Neural cell (in vitro differentiated cells): ENCODE measurements around the gene SDSL. TPM values are rescaled to one million over a fixed set of nuclear protein-coding genes. Genes with fewer than 3 reads are reported as not detected.

Experiments used
- H2AFZ ChIP-seq: fragments of 200-600, 300-800 bp; sonication (generic), shearing (Covaris generic); 2 replicates; pipeline ENCODE4 v1.6.0; 2014; ENCODE audit warnings: low read depth, mild to moderate bottlenecking, antibody characterized with exemption, low read length, moderate library complexity
- H3F3A ChIP-seq: fragments of 200-600 bp; shearing (Covaris generic); 2 replicates; pipeline ENCODE4 v1.6.1; 2016; ENCODE audit warnings: mild to moderate bottlenecking, moderate library complexity, mixed read lengths, antibody characterized with exemption, low read length; ENCODE audit not compliant: insufficient read depth, poor library complexity, severe bottlenecking
- H3K27ac ChIP-seq: fragments of 200-600, 300-800 bp; sonication (generic), shearing (Covaris generic); 2 replicates; pipeline ENCODE4 v1.5.1; 2014; ENCODE audit warnings: mild to moderate bottlenecking, low read length, moderate library complexity
- H3K27me3 ChIP-seq: fragments of 300-800, 200-600 bp; sonication (generic), shearing (Covaris generic); 2 replicates; pipeline ENCODE4 v1.6.0; 2014; ENCODE audit warnings: mild to moderate bottlenecking, low read depth, low read length, moderate library complexity; ENCODE audit not compliant: insufficient read depth
- H3K36me3 ChIP-seq: fragments of 300-800, 200-600 bp; sonication (generic), shearing (Covaris generic); 2 replicates; pipeline ENCODE4 v1.5.1; 2014; ENCODE audit warnings: mild to moderate bottlenecking, antibody characterized with exemption, low read length, moderate library complexity; ENCODE audit not compliant: insufficient read depth
- H3K4me2 ChIP-seq: fragments of 300-800, 200-600 bp; sonication (generic), shearing (Covaris generic); 2 replicates; pipeline ENCODE4 v1.6.0; 2014; ENCODE audit warnings: mild to moderate bottlenecking, low read length
- H3K4me3 ChIP-seq: fragments of 300-800, 200-600 bp; sonication (generic), shearing (Covaris generic); 2 replicates; pipeline ENCODE4 v1.5.1; 2014; ENCODE audit warnings: mild to moderate bottlenecking, low read length, moderate library complexity
- H3K79me2 ChIP-seq: fragments of 200-600 bp; shearing (Covaris generic); replicated peaks from 2 replicates; pipeline ENCODE4 v1.6.0; 2014; ENCODE audit warnings: mild to moderate bottlenecking, low read length, moderate library complexity; ENCODE audit not compliant: insufficient read depth
- H3K9ac ChIP-seq: fragments of 300-800, 200-600 bp; sonication (generic), shearing (Covaris generic); 2 replicates; pipeline ENCODE4 v1.6.1; 2016; ENCODE audit warnings: mild to moderate bottlenecking, low read length, mixed read lengths
- H3K9me2 ChIP-seq: fragments of 200-600 bp; shearing (Covaris generic); 2 replicates; pipeline ENCODE4 v1.6.1; 2016; ENCODE audit warnings: mild to moderate bottlenecking, low read length, mixed read lengths; ENCODE audit not compliant: insufficient read depth
- H3K9me3 ChIP-seq: fragments of 200-600, 300-800 bp; sonication (generic), shearing (Covaris generic); 2 replicates; pipeline ENCODE4 v1.6.1; 2016; ENCODE audit warnings: mild to moderate bottlenecking, mixed run types, low read length, moderate library complexity, mixed read lengths
- H4K20me1 ChIP-seq: fragments of 200-600 bp; shearing (Covaris generic); 2 replicates; pipeline ENCODE4 v1.6.1; 2016; ENCODE audit warnings: mild to moderate bottlenecking, mixed run types; ENCODE audit not compliant: insufficient read depth
- EP300 ChIP-seq: fragments of 450-650 bp; conservative IDR thresholded peaks from 2 replicates; pipeline ENCODE4 v1.6.1; 2014; ENCODE audit warnings: antibody characterized with exemption, mild to moderate bottlenecking, moderate library complexity; ENCODE audit not compliant: poor library complexity, severe bottlenecking
- EZH2 ChIP-seq: fragments of 200-600, 300-800 bp; shearing (Covaris generic), sonication (generic); IDR thresholded peaks from 2 replicates; pipeline ENCODE4 v1.6.1; 2014; ENCODE audit warnings: antibody characterized with exemption, low read length, borderline replicate concordance, mild to moderate bottlenecking; ENCODE audit not compliant: insufficient read depth, poor library complexity, severe bottlenecking
- POLR2AphosphoS5 ChIP-seq: IDR thresholded peaks from 2 replicates; pipeline ENCODE4 v1.6.1; 2012
- polyA plus RNA-seq: library from polyadenylated mRNA; depleted of rRNA; stranded (reverse); fragments of >200 nt; gene quantifications from 2 replicates; pipeline ENCODE4 v1.2.3, GENCODE V29; 2014
- TF ChIP-seq, protein P1 (sequence below): fragments of 450-650 bp; IDR thresholded peaks from 2 replicates; pipeline ENCODE4 v1.5.1; 2014; ENCODE audit warnings: antibody characterized with exemption, mild to moderate bottlenecking, moderate library complexity; ENCODE audit not compliant: poor library complexity, severe bottlenecking
- TF ChIP-seq, protein P2 (sequence below): IDR thresholded peaks from 2 replicates; pipeline ENCODE4 v1.6.1; 2012; ENCODE audit warnings: borderline replicate concordance

SDSL gene
- polyA plus RNA-seq, 1 donor from 2014 or later, result 2.7 TPM

DNA sequence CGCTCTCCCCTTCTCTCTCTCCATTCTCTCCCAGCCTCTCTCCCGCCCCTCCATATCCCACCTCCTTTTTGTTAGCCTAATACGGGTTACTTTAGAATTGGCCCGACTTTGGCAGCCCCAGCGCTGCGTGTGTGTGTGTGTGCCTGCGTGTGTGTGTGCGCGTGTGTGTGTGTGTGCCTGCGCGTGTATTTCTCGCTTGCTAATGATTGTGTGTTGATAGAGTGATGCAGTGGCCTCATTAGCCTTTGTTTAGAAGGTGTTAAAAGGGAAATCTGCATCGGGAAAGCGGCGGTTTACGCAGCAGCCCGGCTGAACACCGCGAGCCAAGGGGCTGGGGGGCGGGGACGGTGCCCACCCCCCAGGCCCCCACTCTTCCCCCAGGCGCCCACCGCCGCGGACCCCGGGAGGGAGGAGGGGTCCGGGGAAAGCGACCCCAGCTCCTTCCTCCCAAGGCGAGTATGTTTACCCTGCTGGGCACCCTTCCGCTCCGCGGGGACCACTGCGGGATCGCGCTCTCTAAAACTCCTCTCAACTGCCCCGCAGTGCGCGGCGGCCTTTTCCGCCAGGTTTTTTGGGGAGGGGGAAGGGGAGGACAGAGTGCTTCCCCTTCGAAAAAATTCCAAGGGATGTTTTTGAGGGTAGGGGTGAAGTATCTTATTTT lies 56.3 kb downstream of the SDSL start:
- Histone ChIP-seq H2AFZ (no peak overlapping the region), H3K27me3 (peaks cover 96% of the 10 kb centered on the region), H3K4me2 (no peak overlapping the region), H4K20me1 (no peaks in the 10 kb centered on the region), H3K9me2 (no peaks in the 10 kb centered on the region), H3K9ac (peak overlapping the region; percentile 28), H3K27ac (no peak overlapping the region), H3K36me3 (no peaks in the 10 kb centered on the region), H3F3A (no peaks in the 10 kb centered on the region), H3K9me3 (no peaks in the 10 kb centered on the region), H3K79me2 (no peaks in the 10 kb centered on the region), H3K4me3 (peak overlapping the region; percentile 20)
- TF ChIP-seq EP300 (no peak), EZH2 (peak; percentile 52), POLR2AphosphoS5 (peak; percentile 10)
- TF ChIP-seq, protein P1, sequence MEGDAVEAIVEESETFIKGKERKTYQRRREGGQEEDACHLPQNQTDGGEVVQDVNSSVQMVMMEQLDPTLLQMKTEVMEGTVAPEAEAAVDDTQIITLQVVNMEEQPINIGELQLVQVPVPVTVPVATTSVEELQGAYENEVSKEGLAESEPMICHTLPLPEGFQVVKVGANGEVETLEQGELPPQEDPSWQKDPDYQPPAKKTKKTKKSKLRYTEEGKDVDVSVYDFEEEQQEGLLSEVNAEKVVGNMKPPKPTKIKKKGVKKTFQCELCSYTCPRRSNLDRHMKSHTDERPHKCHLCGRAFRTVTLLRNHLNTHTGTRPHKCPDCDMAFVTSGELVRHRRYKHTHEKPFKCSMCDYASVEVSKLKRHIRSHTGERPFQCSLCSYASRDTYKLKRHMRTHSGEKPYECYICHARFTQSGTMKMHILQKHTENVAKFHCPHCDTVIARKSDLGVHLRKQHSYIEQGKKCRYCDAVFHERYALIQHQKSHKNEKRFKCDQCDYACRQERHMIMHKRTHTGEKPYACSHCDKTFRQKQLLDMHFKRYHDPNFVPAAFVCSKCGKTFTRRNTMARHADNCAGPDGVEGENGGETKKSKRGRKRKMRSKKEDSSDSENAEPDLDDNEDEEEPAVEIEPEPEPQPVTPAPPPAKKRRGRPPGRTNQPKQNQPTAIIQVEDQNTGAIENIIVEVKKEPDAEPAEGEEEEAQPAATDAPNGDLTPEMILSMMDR, result no peak

DNA sequence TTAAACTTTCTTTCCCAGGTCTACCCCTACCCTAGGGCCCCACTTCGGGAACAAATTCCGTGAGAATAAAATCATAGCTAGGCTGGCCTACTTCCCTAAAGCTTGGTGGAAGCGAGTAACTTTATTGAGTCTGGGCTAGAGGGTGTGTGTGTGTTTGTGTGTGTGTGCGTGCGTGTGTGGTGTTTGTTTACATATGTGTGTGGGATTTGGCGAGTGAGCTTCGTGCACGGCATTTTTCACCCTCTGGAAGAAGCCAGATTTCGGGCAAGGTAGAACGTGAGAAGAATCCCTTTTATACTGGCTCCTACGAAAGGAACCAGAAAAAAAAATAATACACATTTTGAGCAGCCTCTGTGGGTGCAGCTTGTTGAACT lies 57.0 kb downstream of the SDSL start:
- no peaks in the 10 kb centered on the region for H3F3A ChIP-seq
- peak overlapping the region; percentile 28 for H3K9ac ChIP-seq
- H3K9me2 ChIP-seq, result no peaks in the 10 kb centered on the region
- TF ChIP-seq, protein P1, result no peak
- peak; percentile 11 for TF ChIP-seq POLR2AphosphoS5
- no peaks in the 10 kb centered on the region for H3K36me3 ChIP-seq
- H3K9me3 ChIP-seq, result no peaks in the 10 kb centered on the region
- no peaks in the 10 kb centered on the region for H3K79me2 ChIP-seq
- H3K27ac ChIP-seq, result no peak overlapping the region
- peaks cover 96% of the 10 kb centered on the region for H3K27me3 ChIP-seq
- no peak overlapping the region for H3K4me2 ChIP-seq
- H4K20me1 ChIP-seq, result no peaks in the 10 kb centered on the region
- H2AFZ ChIP-seq, result no peak overlapping the region
- peak overlapping the region; percentile 20 for H3K4me3 ChIP-seq

DNA sequence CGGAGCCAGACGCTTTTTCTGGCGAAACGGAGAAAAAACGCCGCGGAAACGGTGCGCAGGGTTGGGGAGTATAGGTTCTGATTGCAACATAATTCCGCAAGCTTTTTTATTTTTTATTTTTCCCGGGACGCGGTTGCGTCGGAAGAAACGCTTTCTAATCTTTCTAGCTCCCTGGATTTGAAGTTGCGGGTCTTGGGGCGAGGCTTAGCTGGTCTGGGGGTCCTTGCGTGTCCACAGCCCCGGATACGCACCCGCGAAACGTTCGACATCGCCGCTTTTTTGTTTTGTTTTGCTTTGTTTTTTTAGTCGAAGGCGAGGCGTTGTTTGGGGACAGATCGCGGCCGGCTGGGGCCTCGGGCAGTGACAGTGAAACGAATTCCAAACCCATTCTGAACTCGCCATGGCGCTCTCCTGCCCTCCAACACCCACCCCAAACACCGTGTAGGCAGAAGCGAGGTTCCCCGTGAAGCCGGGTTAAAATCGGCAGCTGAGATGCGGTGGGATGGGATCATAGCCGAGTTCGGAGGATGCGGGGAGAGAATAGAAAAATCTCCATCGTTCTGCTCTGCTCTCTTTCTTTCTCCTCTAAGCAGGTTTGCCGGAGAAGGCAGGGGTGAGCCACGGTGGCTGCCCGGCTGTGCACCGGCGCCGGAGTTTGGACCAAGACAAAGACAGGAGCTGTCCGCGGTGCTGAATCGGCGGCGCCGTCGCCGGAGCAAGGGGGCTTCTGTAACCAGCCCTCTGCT lies 57.6 kb downstream of the SDSL start:
- peak overlapping the region; percentile 10 for H3K4me3 ChIP-seq
- peak overlapping the region; percentile 28 for H3K9ac ChIP-seq
- no peaks in the 10 kb centered on the region for H3K36me3 ChIP-seq
- no peak overlapping the region for H3K4me2 ChIP-seq
- H3K27me3 ChIP-seq, result peaks cover 96% of the 10 kb centered on the region
- H3K9me3 ChIP-seq, result no peaks in the 10 kb centered on the region
- H3F3A ChIP-seq, result no peaks in the 10 kb centered on the region
- no peaks in the 10 kb centered on the region for H3K9me2 ChIP-seq
- peak overlapping the region; percentile 5 for H3K27ac ChIP-seq
- H2AFZ ChIP-seq, result no peak overlapping the region
- no peaks in the 10 kb centered on the region for H4K20me1 ChIP-seq
- H3K79me2 ChIP-seq, result no peaks in the 10 kb centered on the region
- TF ChIP-seq, protein P1, result peak; percentile 11
- TF ChIP-seq EZH2, result no peak
- TF ChIP-seq, protein P2, sequence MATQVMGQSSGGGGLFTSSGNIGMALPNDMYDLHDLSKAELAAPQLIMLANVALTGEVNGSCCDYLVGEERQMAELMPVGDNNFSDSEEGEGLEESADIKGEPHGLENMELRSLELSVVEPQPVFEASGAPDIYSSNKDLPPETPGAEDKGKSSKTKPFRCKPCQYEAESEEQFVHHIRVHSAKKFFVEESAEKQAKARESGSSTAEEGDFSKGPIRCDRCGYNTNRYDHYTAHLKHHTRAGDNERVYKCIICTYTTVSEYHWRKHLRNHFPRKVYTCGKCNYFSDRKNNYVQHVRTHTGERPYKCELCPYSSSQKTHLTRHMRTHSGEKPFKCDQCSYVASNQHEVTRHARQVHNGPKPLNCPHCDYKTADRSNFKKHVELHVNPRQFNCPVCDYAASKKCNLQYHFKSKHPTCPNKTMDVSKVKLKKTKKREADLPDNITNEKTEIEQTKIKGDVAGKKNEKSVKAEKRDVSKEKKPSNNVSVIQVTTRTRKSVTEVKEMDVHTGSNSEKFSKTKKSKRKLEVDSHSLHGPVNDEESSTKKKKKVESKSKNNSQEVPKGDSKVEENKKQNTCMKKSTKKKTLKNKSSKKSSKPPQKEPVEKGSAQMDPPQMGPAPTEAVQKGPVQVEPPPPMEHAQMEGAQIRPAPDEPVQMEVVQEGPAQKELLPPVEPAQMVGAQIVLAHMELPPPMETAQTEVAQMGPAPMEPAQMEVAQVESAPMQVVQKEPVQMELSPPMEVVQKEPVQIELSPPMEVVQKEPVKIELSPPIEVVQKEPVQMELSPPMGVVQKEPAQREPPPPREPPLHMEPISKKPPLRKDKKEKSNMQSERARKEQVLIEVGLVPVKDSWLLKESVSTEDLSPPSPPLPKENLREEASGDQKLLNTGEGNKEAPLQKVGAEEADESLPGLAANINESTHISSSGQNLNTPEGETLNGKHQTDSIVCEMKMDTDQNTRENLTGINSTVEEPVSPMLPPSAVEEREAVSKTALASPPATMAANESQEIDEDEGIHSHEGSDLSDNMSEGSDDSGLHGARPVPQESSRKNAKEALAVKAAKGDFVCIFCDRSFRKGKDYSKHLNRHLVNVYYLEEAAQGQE, result peak; percentile 98
- peak; percentile 72 for TF ChIP-seq POLR2AphosphoS5
